Duodenal mucosa (tissue), 2 donors: ENCODE results near the gene TRERF1.
"Not testable (repeated sequence)": the region's sequence is repeated elsewhere in the genome, so short reads cannot be mapped to it uniquely, and the experiment has no call there.

Experiments
- H3K27ac ChIP-seq: one replicate; pipeline ENCODE4 v1.7.0; 2013; ENCODE audit warnings: low read depth, low read length
- H3K27me3 ChIP-seq, 2 donors: one replicate each; pipeline ENCODE4 v1.7.0; 2013; ENCODE audit warnings: low read length in 2 of 2, control low read depth in 1 of 2; ENCODE audit not compliant: insufficient read depth in 2 of 2, control insufficient read depth in 1 of 2
- H3K36me3 ChIP-seq, 2 donors: one replicate each; pipeline ENCODE4 v1.7.0; 2013; ENCODE audit warnings: low read length in 2 of 2, control low read depth in 1 of 2; ENCODE audit not compliant: insufficient read depth in 2 of 2, control insufficient read depth in 1 of 2
- H3K4me1 ChIP-seq, 2 donors: one replicate each; pipeline ENCODE4 v1.7.0; 2013; ENCODE audit warnings: low read length in 2 of 2, control low read depth in 1 of 2; ENCODE audit not compliant: insufficient read depth in 2 of 2, control insufficient read depth in 1 of 2
- H3K4me3 ChIP-seq, 2 donors: one replicate each; pipeline ENCODE4 v1.7.0; 2013; ENCODE audit warnings: low read length in 2 of 2, low read depth in 1 of 2
- H3K9ac ChIP-seq, 2 donors: one replicate each; pipeline ENCODE4 v1.7.0; 2013; ENCODE audit warnings: low read length in 2 of 2, low read depth in 1 of 2
- H3K9me3 ChIP-seq, 2 donors: one replicate each; pipeline ENCODE4 v1.7.0; 2013; ENCODE audit warnings: low read length in 2 of 2, control low read depth in 1 of 2; ENCODE audit not compliant: control insufficient read depth in 1 of 2

Gene TRERF1

DNA sequence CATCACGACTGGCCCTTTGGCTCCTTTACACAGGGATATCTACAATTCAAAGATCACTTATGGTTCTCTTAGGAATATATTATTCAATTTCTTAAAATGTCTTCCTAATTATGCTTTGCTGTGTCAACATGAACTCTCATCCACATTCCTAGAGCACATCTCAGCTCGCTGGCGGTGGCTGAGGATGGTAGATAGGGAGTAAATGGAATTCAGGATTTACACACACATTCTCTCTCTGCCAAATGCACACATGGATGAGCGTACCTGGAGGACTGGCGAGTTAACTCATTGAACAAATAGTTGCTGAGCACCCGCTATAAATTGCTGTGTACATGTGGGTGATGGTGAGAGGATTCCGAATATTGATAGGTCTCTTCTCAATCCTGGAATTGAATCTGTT, 229.3 kb downstream of the TRERF1 start:
- Histone ChIP-seq H3K36me3 (no peaks in the 10 kb centered on the region), H3K4me3 (no peak overlapping the region), H3K4me1 (peaks cover 20 to 26% of the 10 kb centered on the region in 2 donors), H3K27ac (no peak overlapping the region), H3K27me3 (no peaks in the 10 kb centered on the region), H3K9ac (no peak overlapping the region), H3K9me3 (no peaks in the 10 kb centered on the region)

DNA sequence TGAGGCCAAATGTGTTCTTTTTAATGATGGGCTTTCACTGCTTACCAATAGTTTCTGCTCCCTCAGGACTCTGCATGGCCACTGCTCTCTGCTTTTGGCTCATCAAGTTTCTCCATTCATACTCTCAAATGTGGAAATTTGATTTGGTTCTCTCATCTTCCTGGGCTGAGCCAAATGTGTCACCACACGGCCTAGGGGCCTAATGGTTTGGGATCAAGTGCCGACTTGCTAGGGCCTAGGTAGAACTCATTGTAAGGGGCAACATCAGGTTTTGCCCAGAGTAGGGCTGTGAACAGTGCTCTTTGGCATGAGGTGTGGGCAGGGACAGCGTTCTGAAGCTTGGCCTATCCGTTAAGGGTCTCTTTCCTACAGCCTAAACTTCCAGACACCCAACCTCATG, 230.2 kb downstream of the TRERF1 start:
- no peak overlapping the region for H3K4me3 ChIP-seq
- no peaks in the 10 kb centered on the region for H3K36me3 ChIP-seq
- no peaks in the 10 kb centered on the region for H3K9me3 ChIP-seq
- peaks cover 17 to 18% of the 10 kb centered on the region in 2 donors for H3K4me1 ChIP-seq
- H3K27ac ChIP-seq, result no peak overlapping the region
- no peak overlapping the region for H3K9ac ChIP-seq
- no peaks in the 10 kb centered on the region for H3K27me3 ChIP-seq

DNA sequence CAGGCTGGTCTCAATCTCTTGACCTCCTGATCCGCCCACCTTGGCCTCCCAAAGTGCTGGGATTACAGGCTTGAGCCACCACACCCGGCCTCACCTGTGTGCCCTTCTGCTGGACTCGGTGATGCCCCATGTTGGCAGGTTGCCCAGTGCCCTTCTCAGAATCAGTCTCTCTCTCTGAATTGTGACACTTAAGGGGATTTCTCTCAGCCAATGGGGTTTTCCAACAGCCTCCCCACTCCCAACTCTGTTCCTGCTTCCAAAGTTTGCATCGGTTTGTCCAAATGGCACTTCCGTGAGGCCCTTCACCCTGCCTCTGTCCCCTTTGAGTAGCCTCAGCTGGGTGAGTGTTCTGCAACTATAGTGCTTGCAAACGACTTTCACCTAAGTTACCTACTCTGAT, 230.9 kb downstream of the TRERF1 start:
- H3K27me3 ChIP-seq, result no peaks in the 10 kb centered on the region
- no peaks in the 10 kb centered on the region for H3K9me3 ChIP-seq
- peaks cover 10 to 17% of the 10 kb centered on the region in 2 donors for H3K4me1 ChIP-seq
- no peaks in the 10 kb centered on the region for H3K36me3 ChIP-seq
- no peak overlapping the region for H3K27ac ChIP-seq
- no peak overlapping the region for H3K9ac ChIP-seq
- H3K4me3 ChIP-seq, result no peak overlapping the region

DNA sequence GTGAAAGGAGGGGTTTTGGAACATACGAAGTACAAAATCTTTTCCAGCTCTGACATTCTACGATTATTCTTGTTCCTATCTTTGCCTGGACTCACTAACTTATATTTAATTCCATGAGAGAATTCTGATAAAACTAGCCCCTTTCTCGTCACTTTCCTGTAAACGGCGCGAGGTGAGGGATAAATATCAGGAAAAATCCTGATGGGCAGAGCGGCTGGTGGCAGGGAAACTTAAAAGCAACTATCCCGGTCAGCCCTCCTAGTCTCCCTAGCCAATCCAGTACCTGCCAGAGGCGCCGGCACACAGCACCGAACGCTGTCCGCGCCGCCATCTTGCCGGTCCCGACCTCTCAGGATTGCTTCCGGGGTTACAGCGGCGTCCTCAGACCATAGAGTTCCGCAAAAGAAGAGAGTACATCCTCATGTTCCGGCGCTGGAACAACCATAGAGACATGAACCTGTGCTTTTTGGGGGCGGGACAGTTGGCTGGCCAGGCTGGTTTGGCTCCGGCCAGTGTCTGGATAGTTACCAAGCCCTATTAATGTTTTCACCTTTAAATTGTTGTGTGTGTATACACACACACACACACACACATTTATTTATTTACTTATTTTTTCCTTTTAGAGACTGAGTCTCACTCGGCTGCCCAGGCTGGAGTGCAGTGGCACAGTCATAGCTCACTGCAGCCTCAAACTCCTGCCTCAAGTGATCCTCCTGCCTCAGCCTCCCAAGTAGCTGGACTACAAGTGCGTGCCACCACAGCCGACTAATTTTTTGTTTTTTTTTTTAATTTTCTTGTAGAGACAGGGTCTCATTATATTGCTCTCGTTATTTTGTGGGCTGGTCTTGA, 234.0 kb downstream of the TRERF1 start, which contains the start of gene MRPS10:
MRPS10 (minus strand) TSS at position 343 of the 849 bp plus-strand sequence; CDS start at position 331, 12 bp downstream.
- Histone ChIP-seq H3K4me1 (peaks cover 0 to 15% of the 10 kb centered on the region in 2 donors), H3K9ac (peak within 1 kb of the TSS; percentile 79 to 88), H3K27ac (no peak within 1 kb of the TSS), H3K4me3 (peak within 1 kb of the TSS; percentile 92 to 93), H3K36me3 (peaks cover 7 to 13% of the 10 kb centered on the region in 2 donors), H3K9me3 (no peaks in the 10 kb centered on the region), H3K27me3 (no peaks in the 10 kb centered on the region)

DNA sequence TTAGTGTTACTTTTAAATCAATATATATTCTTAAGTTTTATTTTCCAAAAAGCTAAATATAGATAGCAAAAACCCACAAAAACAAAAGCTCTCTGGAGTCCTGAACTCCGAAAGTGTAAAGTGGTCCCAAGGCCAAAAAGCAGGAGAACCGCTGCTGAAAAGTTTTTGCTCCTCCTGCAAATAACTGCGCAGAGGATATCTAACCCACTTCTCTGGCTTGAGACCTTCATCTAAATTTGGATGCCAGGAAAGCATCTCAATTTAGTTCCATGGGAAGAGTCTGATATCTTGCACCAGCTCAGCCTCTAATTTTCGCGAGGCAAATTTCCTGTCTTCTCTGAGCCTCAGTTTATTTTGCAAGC, 234.6 kb downstream of the TRERF1 start:
- peaks cover 12 to 19% of the 10 kb centered on the region in 2 donors for H3K36me3 ChIP-seq
- peaks cover 0 to 15% of the 10 kb centered on the region in 2 donors for H3K4me1 ChIP-seq
- H3K9ac ChIP-seq, result peak overlapping the region; percentile 79 to 88
- no peak overlapping the region for H3K27ac ChIP-seq
- H3K27me3 ChIP-seq, result no peaks in the 10 kb centered on the region
- no peaks in the 10 kb centered on the region for H3K9me3 ChIP-seq
- peak overlapping the region; percentile 92 to 93 for H3K4me3 ChIP-seq

DNA sequence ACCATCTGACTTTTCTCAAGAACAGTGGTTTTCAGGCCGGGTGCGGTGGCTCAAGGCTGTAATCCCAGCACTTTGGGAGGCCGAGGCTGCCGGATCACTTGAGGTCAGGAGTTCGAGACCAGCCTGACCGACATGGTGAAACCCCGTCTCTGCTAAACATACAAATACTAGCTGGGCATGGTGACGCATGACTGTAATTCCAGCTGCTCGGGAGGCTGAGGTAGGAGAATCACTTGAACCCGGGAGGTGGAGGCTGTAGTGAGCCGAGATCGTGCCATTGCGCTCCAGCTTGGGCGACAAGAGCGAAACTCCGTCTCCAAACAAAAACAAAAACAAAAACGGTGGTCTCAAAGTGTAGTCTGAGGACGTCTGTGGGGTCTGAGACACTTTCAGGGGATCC, 235.2 kb downstream of the TRERF1 start:
- not testable (repeated sequence) for H3K27me3 ChIP-seq, H3K9me3 ChIP-seq, H3K27ac ChIP-seq
- peaks cover 15 to 25% of the 10 kb centered on the region in 2 donors for H3K36me3 ChIP-seq
- H3K4me3 ChIP-seq, result peak overlapping the region; percentile 92 to 93
- H3K9ac ChIP-seq, result peak overlapping the region in 1 of 2 donors; percentile 88
- H3K4me1 ChIP-seq, result peaks cover 0 to 15% of the 10 kb centered on the region in 2 donors

DNA sequence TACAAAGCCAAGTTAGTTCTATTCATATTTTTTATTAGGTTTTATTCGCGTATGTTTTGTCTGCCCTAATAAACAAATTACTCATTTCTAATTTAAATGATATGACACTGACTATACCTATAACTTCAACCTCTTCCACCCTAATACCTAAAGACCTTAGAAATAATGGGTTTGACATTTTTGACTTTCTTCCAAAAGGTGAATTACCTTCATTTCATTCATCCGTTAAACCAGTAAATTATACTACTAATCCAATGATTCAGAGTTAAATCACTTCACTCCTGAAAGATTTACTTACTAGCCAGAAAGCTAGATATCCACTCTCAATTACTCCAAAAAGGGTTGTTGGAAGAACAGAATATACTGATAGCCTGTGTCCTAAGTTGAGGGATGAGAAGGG, 239.3 kb downstream of the TRERF1 start:
- H3K36me3 ChIP-seq, result peaks cover 36 to 59% of the 10 kb centered on the region in 2 donors
- H3K9me3 ChIP-seq, result no peaks in the 10 kb centered on the region
- H3K9ac ChIP-seq, result no peak overlapping the region
- peaks cover 0 to 15% of the 10 kb centered on the region in 2 donors for H3K4me1 ChIP-seq
- H3K27ac ChIP-seq, result no peak overlapping the region
- H3K4me3 ChIP-seq, result no peak overlapping the region
- H3K27me3 ChIP-seq, result no peaks in the 10 kb centered on the region

DNA sequence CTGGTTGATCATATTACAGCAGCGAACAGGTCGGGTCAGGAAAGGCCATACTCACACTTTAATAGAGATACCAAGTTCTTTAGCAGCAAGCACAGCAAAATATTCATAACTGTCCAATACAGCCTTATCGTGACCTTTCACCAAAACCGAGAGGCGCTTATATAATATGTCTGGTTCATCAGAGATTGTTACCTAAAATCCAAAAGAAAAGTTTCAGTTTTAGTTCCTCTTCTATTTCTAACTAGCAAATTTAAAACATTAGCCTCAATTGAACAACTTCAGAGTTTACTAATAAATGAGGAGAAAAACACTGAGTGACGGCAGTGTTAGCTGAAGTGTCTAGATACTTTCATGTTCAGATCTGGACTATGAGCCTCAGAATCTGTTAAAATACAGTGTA, 240.0 kb downstream of the TRERF1 start:
- H3K27ac ChIP-seq, result no peak overlapping the region
- H3K4me1 ChIP-seq, result peaks cover 0 to 9% of the 10 kb centered on the region in 2 donors
- no peaks in the 10 kb centered on the region for H3K27me3 ChIP-seq
- no peaks in the 10 kb centered on the region for H3K9me3 ChIP-seq
- H3K9ac ChIP-seq, result no peak overlapping the region
- peaks cover 36 to 60% of the 10 kb centered on the region in 2 donors for H3K36me3 ChIP-seq
- no peak overlapping the region for H3K4me3 ChIP-seq

DNA sequence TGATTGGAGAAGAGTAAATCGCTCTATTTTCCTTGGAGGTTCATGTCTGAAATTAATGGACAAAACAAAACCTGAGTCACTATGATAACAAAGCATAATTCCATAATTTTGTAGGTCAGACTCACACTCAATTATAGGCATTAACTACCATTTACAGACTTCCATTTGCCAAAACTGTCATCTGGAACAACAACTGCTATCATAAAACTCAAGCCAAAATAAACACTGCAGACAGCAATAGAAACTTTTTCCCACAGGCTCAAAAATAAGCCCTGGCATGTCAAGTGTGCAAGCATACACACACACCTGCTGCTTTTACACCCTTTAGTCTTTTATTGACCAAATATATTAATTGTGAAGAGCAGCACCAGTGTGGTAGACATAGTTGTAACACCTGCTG, 241.2 kb downstream of the TRERF1 start:
- H3K4me1 ChIP-seq, result peaks cover 0 to 2% of the 10 kb centered on the region in 2 donors
- H3K36me3 ChIP-seq, result peaks cover 36 to 66% of the 10 kb centered on the region in 2 donors
- no peaks in the 10 kb centered on the region for H3K9me3 ChIP-seq
- H3K9ac ChIP-seq, result no peak overlapping the region
- H3K27me3 ChIP-seq, result no peaks in the 10 kb centered on the region
- no peak overlapping the region for H3K4me3 ChIP-seq
- no peak overlapping the region for H3K27ac ChIP-seq

DNA sequence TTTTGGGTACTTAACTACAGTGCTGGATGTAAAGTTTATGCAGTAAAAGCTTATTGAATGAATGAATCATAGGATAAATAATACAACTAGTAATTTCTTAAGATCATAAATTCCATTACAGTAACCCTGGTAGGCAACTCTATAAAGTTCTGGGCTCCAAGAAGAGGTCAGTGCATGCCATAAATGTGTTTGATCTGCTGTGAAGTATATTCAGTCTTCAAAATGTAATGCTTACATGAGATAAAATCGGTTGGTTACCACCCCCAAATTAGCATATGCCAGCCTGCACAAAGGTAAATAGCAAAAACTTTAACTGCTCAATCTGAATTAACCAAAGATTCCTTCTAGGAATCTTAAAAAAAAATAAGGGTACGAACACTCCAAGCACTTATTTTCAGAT, 244.2 kb downstream of the TRERF1 start:
- not testable (repeated sequence) for H3K27me3 ChIP-seq
- H3K36me3 ChIP-seq, result peaks cover 27 to 51% of the 10 kb centered on the region in 2 donors

More for the DNA sequence above, 244.2 kb downstream of the TRERF1 start:
- H3K4me1 ChIP-seq, H3K9me3 ChIP-seq, H3K27ac ChIP-seq, H3K9ac ChIP-seq, H3K4me3 ChIP-seq: not testable (repeated sequence)
